Measurements from ENCODE around the gene HINT2.

Gene HINT2

GRCh38 chr9:35814841-35815543 is at the start of gene HINT2:
HINT2 (minus strand) TSS chr9:35815042; CDS start chr9:35814979, 63 bp downstream.
- DNase-seq (ENCODE audit: low spot score) = peak; percentile 97

- no peak for DNase-seq (ENCODE audit: low spot score)
Observed at GRCh38 chr9:35863583-35863982, 48.7 kb upstream of the HINT2 start.

- no peak for DNase-seq (ENCODE audit: low spot score)
Observed at GRCh38 chr9:35862328-35862727, 47.5 kb upstream of the HINT2 start.

GRCh38 chr9:35861161-35861897 is 46.5 kb upstream of the HINT2 start:
- DNase-seq (ENCODE audit: low spot score) = no peak

- no peak for DNase-seq (ENCODE audit: low spot score)
Observed at GRCh38 chr9:35859990-35860339, 45.1 kb upstream of the HINT2 start.

- peak; percentile 32 for DNase-seq (ENCODE audit: low spot score)
Observed at GRCh38 chr9:35859310-35859989, 44.6 kb upstream of the HINT2 start.

- DNase-seq (ENCODE audit: low spot score) = no peak
Observed at GRCh38 chr9:35858458-35858857, 43.6 kb upstream of the HINT2 start.

- no peak for DNase-seq (ENCODE audit: low spot score)
Observed at GRCh38 chr9:35856882-35857281, 42.0 kb upstream of the HINT2 start.

GRCh38 chr9:35856206-35856605 is 41.4 kb upstream of the HINT2 start:
- no peak for DNase-seq (ENCODE audit: low spot score)

GRCh38 chr9:35854091-35854762 is 39.4 kb upstream of the HINT2 start:
- DNase-seq (ENCODE audit: low spot score) = no peak

- DNase-seq (ENCODE audit: low spot score) = no peak
Observed at GRCh38 chr9:35852876-35853865, 38.3 kb upstream of the HINT2 start.

- no peak for DNase-seq (ENCODE audit: low spot score)
Observed at GRCh38 chr9:35852267-35852815, 37.5 kb upstream of the HINT2 start.

GRCh38 chr9:35847792-35848572 is 33.1 kb upstream of the HINT2 start:
- no peak for DNase-seq (ENCODE audit: low spot score)

GRCh38 chr9:35845824-35846771 is 31.3 kb upstream of the HINT2 start:
- no peak for DNase-seq (ENCODE audit: low spot score)

GRCh38 chr9:35844628-35845270 is 29.9 kb upstream of the HINT2 start:
- no peak for DNase-seq (ENCODE audit: low spot score)

- DNase-seq (ENCODE audit: low spot score) = no peak
Observed at GRCh38 chr9:35842795-35843194, 28.0 kb upstream of the HINT2 start.

GRCh38 chr9:35842020-35842745 is 27.3 kb upstream of the HINT2 start:
- DNase-seq (ENCODE audit: low spot score) = no peak

GRCh38 chr9:35841645-35841900 is 26.7 kb upstream of the HINT2 start:
- no peak for DNase-seq (ENCODE audit: low spot score)
